Transverse colon (tissue), 4 donors: Measurements from ENCODE around the gene TANK. TPM values are rescaled to one million over a fixed set of nuclear protein-coding genes. Genes with fewer than 3 reads are reported as not detected.
"Not testable (repeated sequence)": the region's sequence is repeated elsewhere in the genome, so short reads cannot be mapped to it uniquely, and the experiment has no call there.

Experiments used
- DNase-seq: peaks from one replicate; pipeline ENCODE4 v3.0.0-alpha.2; 2019
- H3K27ac ChIP-seq, 4 donors: fragments of 200-600 bp; sonication (generic); 2 replicates each; pipeline ENCODE4 v1.5.1; 2016 to 2018; ENCODE audit warnings: inconsistent platforms in 4 of 4
- H3K27me3 ChIP-seq: fragments of 200-600 bp; sonication (generic); 2 replicates; pipeline ENCODE4 v1.5.1; 2017; ENCODE audit warnings: inconsistent platforms
- H3K36me3 ChIP-seq, 4 donors: fragments of 200-600 bp; sonication (generic); 2 replicates each; pipeline ENCODE4 v1.5.1; 2017 to 2019; ENCODE audit warnings: inconsistent platforms in 4 of 4
- H3K4me1 ChIP-seq, 4 donors: fragments of 200-600 bp; sonication (generic); 2 replicates each; pipeline ENCODE4 v1.5.1; 2017 to 2020; ENCODE audit warnings: inconsistent platforms in 4 of 4
- H3K4me3 ChIP-seq, 4 donors: fragments of 200-600 bp; sonication (generic); 1 replicate in 1 of 4; 2 replicates in 3 of 4; pipeline versions ENCODE4 v1.5.1 to v1.6.1; 2017 to 2019; ENCODE audit warnings: inconsistent platforms in 4 of 4
- H3K9me3 ChIP-seq, 2 donors: fragments of 200-600 bp; sonication (generic); 2 replicates each; pipeline ENCODE4 v1.5.1; 2017 to 2019; ENCODE audit warnings: inconsistent platforms in 2 of 2
- EP300 ChIP-seq: sonication (generic); formaldehyde crosslinking; IDR thresholded peaks from one replicate; pipeline ENCODE4 v1.6.1; 2017; ENCODE audit warnings: antibody characterized with exemption, low read depth
- WGBS, 2 donors: methylation state at CpG; one replicate each; pipeline ENCODE4 v1.1.5; 2018; ENCODE audit warnings: low coverage in 1 of 2; 5-methylcytosine and 5-hydroxymethylcytosine counted together
- in situ Hi-C, 4 donors: fragments of 200-750 bp; cut with MboI; loops; one replicate each; pipeline versions ENCODE4 v1.15.0 to v1.15.1; 2017; ENCODE audit warnings: low sequenced_read_pairs in 3 of 4, low pct_ligation_motif_present in 1 of 4, low pct_unique_long_range_greater_than_20kb in 1 of 4
- intact Hi-C: fragments of 100-400 bp; cut with DNase I; formaldehyde crosslinking; loops from one replicate; pipeline ENCODE4 v1.15.1; 2023; ENCODE audit warnings: low total_unique reads
- total RNA-seq, 4 donors: library from RNA; depleted of rRNA; stranded (reverse); fragments of >200 nt; gene quantifications; one replicate each; pipeline ENCODE4 v1.1.0, GENCODE V29; 2016
- TF ChIP-seq, protein P1 (sequence below), 5 experiments: fragments of 200-600 bp in 3 of 5; fragments of 450-650 bp in 2 of 5; sonication (generic) in 3 of 5; IDR thresholded peaks; 1 replicate in 2 of 5; 2 replicates in 3 of 5; pipeline ENCODE4 v1.5.1; 2016 to 2017; ENCODE audit warnings: antibody characterized with exemption in 5 of 5, inconsistent platforms in 3 of 5, mild to moderate bottlenecking in 2 of 5, moderate library complexity in 1 of 5

Gene TANK
- total RNA-seq, 4 donors from 2014 or later: 35.0 to 107 (median 58.0) TPM

DNA sequence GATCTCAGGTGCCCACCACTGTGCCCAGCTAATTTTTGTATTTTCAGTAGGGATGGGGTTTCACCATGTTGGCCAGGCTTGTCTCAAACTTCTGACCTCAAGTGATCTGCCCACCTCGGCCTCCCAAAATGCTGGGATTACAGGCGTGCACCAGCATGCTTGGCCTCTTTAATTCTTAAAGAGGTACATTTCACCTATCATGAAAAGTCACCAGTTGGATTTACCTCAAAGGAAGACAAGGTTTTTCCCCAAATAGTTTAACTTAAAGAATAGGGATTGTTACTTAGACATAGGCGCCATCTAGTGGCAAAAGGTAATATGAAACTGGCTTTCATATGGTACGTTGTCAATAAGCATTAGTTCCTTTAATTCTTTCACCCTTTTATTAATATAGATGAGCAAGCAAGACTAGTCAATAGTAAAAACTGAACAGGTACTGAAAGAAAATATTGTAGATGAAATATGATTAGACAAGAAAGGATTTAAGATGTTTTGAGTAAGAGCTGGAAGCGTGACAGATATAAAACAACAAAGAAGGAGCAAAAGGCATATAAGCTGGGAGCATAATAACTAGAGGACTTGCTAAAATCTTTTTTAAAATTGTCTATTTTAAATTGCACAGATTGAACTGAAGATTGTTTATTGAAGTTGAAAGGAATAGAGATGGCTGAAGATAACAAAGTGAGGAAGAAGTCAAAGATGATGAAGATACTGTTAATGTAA, 113.0 kb downstream of the TANK start:
- 48% methylated on average over 4 to 5 of the region's 5 CpGs for WGBS, 2 donors
- H3K27ac ChIP-seq: no peak overlapping the region
- TF ChIP-seq EP300: no peak
- TF ChIP-seq, protein P1, sequence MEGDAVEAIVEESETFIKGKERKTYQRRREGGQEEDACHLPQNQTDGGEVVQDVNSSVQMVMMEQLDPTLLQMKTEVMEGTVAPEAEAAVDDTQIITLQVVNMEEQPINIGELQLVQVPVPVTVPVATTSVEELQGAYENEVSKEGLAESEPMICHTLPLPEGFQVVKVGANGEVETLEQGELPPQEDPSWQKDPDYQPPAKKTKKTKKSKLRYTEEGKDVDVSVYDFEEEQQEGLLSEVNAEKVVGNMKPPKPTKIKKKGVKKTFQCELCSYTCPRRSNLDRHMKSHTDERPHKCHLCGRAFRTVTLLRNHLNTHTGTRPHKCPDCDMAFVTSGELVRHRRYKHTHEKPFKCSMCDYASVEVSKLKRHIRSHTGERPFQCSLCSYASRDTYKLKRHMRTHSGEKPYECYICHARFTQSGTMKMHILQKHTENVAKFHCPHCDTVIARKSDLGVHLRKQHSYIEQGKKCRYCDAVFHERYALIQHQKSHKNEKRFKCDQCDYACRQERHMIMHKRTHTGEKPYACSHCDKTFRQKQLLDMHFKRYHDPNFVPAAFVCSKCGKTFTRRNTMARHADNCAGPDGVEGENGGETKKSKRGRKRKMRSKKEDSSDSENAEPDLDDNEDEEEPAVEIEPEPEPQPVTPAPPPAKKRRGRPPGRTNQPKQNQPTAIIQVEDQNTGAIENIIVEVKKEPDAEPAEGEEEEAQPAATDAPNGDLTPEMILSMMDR (IDR thresholded peaks at IDR 0.05): peak; percentile 55 to 78 (median 71)
- DNase-seq: no peak
- H3K4me3 ChIP-seq: no peak overlapping the region
- H3K9me3 ChIP-seq: peaks cover 0 to 6% of the 10 kb centered on the region in 2 donors
- H3K27me3 ChIP-seq: no peaks in the 10 kb centered on the region
- no peaks in the 10 kb centered on the region for H3K4me1 ChIP-seq
- intact Hi-C loops: loop anchor here (5.0 kb wide), 1 partner anchor 51 kb away; no protein-coding TSS in a partner anchor
- in situ Hi-C loops: loop anchor here in 2 of 4 donors (10.0 kb wide), 1 partner anchor 48 kb away; no protein-coding TSS in a partner anchor
- H3K36me3 ChIP-seq: no peaks in the 10 kb centered on the region

DNA sequence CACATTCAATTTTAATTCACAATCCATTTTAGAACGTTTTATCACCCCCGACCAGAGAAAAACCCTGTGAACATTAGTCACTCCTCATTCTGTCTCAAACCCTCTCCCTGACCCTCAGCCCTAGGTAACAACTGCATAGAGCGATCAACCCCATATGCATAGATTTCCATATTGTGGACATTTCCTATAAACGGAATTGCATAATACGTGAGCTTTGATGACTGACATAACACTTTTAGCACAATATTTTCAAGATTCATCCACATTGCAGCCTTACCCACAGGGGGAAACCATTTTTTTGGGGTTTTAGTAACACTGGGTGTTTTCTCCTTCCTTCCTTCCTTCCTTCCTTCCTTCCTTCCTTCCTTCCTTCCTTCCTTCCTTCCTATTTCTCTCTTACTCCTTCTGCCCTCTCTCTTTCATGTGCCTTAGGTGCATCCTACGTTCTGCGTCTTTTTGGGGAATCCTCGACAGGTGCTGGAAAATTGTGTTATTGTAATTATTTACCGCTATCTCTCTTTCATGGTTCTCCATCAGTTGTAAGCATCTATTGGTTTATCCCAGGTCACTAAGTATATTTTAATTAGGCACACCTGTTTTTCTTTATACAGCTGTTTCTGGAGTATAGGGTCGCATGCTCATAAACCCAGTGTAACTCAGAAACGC, 118.5 kb downstream of the TANK start:
- H3K9me3 ChIP-seq, H3K27me3 ChIP-seq, H3K4me1 ChIP-seq, H3K27ac ChIP-seq, intact Hi-C loops, DNase-seq, H3K4me3 ChIP-seq, H3K36me3 ChIP-seq: not testable (repeated sequence)
- 65 to 67% methylated on average over 11 of the region's 11 CpGs for WGBS, 2 donors
- in situ Hi-C loops: loop anchor here in 2 of 4 donors (10.0 kb wide), 1 partner anchor 54 kb away; no protein-coding TSS in a partner anchor

DNA sequence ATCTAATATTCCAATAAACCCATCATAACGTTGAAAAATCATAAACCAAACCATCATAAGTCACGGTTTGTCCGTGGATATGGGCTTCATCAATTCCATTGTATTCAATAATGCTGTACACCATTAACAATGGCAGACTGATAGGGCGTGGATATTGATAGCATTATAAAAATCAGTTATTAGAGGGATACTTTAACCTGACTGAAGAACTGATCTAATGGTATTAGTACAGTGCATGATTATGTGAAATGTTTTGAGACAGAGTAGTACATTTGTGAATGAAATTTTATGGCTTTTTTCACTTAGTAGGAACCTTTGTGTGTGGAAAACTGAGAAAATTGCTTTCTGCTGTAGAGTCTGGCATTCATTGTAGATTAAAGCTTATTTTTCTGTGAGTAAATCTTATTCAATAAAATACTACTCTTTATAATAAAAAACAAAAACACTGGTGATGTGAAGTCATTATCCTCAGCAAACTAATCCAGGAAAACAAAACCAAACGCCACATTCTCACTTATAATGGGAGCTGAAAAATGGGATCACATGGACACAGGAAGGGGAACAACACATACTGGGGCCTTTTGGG, 119.1 kb downstream of the TANK start:
- H3K9me3 ChIP-seq, H3K4me3 ChIP-seq, H3K4me1 ChIP-seq, intact Hi-C loops, H3K27ac ChIP-seq, H3K27me3 ChIP-seq, H3K36me3 ChIP-seq, DNase-seq: not testable (repeated sequence)
- WGBS, 2 donors: 69 to 71% methylated on average over 5 of the region's 5 CpGs
- in situ Hi-C loops: loop anchor here in 2 of 4 donors (10.0 kb wide), 1 partner anchor 55 kb away; no protein-coding TSS in a partner anchor

DNA sequence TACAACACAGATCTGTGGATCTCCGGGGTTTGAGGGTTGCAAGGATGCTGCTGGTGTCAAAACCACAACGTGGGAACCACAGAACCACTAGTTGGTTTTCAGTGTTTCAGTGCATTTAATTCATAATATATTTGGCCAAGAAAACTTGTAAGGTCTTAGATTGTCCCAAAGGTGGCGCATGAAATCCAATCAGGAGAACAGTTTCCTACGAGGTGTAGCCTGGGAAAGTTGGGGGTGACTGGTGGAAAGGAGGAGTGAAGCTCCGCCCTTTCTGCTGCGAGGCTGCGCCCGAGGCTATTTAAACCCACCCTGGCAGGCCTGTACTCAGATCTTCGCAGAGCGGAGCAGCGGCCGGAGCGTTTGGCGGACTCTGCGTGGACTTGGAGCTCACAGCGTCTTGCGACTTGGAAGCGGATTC, 120.7 kb downstream of the TANK start:
- peak; percentile 41 for DNase-seq
- intact Hi-C loops, in situ Hi-C loops, H3K4me1 ChIP-seq, H3K4me3 ChIP-seq, H3K27me3 ChIP-seq, H3K9me3 ChIP-seq, H3K27ac ChIP-seq, H3K36me3 ChIP-seq: not testable (repeated sequence)
- 78% methylated on average over 18 of the region's 18 CpGs; no CpG with 5 or more reads in 1 of the 2 donors for WGBS, 2 donors

DNA sequence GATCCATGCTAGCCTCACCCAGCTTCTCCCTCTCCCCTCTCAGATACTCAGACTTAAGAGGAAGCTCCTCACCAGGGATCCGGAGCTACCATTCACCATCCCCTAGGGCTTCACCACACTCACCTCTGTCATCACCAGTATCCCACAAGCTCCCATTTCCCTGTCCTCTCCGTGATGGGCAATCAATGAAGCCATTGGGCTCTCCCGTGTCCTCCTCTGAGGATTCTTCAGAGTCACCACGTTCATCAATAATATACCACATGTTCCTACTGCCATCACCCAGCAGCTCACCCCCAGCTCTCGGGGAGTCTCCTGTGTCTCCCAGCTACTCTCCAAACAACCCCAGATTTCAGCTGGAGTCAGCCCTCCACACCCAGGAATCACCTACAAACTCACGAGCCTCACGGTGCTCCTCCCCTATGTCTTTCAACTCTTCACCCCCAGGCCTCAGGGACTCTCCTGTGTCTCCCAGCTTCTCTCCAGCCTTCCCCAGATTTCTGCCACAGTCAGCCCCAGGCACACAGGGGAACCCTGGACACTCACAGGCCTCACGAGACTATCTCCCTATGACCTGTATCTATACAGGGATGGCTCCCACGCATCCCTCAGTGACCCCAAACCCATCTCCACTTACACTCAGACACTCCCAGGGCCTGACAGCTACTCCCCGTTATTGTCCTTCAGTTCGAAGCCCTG, 121.5 kb downstream of the TANK start:
- DNase-seq, in situ Hi-C loops, intact Hi-C loops, H3K27ac ChIP-seq, H3K4me1 ChIP-seq, H3K4me3 ChIP-seq, H3K36me3 ChIP-seq, H3K27me3 ChIP-seq, H3K9me3 ChIP-seq: not testable (repeated sequence)
- 89 to 91% methylated on average over 6 to 11 of the region's 11 CpGs for WGBS, 2 donors

DNA sequence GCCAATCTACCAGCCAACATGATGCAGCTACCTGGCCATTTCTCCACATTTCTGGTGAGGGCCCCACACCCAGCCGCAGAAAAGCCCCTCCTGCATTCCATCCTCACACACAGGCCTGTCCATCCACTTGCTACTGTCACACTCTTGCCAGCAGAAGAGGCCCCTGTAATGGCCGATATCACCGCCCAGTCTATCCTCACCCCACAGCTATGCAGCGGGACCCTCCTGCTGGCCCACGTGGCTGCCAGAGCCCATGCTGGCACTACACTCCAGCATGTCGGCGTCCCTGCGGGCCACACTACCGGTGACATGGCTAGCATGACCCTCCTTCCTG, 122.0 kb downstream of the TANK start:
- H3K4me1 ChIP-seq, DNase-seq, intact Hi-C loops, H3K36me3 ChIP-seq, H3K4me3 ChIP-seq, H3K9me3 ChIP-seq, H3K27me3 ChIP-seq, in situ Hi-C loops, H3K27ac ChIP-seq: not testable (repeated sequence)
- 78 to 95% methylated on average over 5 to 9 of the region's 9 CpGs for WGBS, 2 donors
